GM12872 (cell line): ENCODE data around the gene SERGEF.
A peak's percentile ranks its signal among the peaks of the same experiment; 100 is the strongest.

Source experiments
- TF ChIP-seq, protein P1 (sequence below): IDR thresholded peaks from 3 replicates; pipeline ENCODE4 v1.5.1; 2011; ENCODE audit warnings: low read depth, mild to moderate bottlenecking, low read length, moderate library complexity; ENCODE audit not compliant: insufficient read depth

Gene SERGEF

DNA sequence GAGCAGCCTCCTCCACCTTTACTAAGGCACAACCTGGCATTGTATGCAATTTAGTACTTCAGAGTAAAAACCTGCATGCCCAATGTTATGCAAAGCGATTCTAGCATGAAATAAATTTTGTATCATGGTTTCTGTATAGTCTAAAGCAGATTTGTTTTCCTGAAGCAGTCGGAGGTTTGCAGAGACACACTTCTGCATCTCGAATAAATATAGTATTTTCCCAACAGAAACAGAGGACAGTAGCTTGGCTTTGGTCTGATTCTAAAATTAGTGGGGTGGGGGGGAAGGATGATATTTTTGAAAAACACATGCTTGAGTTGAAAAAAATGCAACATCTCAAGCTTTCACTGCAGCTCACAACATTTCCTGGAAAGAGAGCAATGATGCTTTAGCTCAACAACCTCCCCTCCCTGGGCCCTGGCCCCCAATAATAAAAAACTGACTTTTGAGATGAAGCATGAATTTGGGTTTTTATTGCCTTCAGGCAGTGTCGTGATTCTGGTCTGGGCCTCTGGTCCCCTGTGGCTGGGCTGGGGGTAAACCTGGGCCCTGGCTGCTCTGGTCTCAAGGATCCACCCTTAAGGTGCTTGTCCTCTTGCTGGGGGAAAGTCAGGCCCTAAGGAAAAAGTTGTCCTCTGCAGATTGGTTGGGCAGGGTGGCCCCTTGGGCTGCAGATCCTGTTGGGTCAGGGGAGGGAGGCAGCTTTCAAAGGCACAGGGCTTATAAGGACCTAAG, 230.1 kb downstream of the SERGEF start:
- TF ChIP-seq, protein P1, sequence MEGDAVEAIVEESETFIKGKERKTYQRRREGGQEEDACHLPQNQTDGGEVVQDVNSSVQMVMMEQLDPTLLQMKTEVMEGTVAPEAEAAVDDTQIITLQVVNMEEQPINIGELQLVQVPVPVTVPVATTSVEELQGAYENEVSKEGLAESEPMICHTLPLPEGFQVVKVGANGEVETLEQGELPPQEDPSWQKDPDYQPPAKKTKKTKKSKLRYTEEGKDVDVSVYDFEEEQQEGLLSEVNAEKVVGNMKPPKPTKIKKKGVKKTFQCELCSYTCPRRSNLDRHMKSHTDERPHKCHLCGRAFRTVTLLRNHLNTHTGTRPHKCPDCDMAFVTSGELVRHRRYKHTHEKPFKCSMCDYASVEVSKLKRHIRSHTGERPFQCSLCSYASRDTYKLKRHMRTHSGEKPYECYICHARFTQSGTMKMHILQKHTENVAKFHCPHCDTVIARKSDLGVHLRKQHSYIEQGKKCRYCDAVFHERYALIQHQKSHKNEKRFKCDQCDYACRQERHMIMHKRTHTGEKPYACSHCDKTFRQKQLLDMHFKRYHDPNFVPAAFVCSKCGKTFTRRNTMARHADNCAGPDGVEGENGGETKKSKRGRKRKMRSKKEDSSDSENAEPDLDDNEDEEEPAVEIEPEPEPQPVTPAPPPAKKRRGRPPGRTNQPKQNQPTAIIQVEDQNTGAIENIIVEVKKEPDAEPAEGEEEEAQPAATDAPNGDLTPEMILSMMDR: no peak

DNA sequence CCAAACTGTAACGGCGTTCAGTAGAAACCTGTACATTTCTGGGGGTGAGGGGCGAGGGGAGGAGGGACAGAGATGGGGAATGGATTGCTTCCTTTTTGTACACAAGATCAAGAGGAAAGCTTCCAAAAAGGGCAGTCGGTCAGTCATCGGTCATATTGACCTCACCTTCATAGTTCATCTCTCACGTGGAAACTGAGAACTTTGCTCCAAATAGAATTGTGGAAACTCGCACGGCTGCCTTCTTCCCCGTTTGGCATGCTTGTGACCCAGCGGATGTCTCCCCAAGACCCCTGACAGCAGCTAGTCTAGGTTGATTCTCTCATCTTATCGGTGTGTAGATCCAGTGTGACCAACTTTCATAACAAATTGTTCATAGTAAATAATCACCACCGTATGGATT, 230.7 kb downstream of the SERGEF start:
- TF ChIP-seq, protein P1: no peak

DNA sequence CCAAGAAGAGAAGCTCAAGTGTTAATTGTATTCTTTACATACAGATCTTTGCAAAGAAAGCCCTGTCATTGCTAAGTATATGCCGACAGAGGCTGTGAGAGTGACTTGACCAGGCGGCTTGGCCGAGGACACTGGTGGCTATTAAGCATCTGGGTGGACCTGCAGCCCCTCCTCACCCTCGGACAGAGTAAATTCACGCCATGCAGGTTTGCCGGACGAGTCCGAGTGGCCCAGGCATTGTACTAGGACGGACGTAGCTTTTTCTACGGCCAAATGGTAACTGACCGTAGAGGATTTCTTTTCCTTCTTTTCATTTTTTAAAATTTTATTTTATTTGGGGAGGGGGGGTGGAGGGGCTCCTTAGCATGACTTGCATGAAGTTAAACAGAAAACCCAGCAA, 231.2 kb downstream of the SERGEF start:
- TF ChIP-seq, protein P1: no peak

DNA sequence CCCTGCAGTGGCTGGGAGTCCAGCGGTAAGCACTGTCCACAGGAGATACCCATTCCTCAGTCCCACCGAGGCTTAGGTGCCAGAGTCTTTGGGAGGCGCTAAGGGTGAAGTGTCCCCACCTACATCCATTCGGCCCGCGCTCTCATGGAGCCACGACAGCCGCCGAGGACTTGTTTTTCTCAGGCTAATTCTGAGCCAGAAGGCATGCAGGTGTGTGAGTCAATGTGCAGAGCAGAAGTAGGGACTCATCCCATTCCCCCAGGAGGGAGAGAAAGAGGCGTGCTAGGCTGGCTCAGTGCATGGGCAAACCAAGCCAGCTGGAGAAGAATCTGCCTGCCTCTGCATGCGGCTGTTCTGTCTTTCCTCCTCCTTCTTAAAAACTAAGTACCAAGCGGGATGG, 231.6 kb downstream of the SERGEF start:
- TF ChIP-seq, protein P1: no peak

DNA sequence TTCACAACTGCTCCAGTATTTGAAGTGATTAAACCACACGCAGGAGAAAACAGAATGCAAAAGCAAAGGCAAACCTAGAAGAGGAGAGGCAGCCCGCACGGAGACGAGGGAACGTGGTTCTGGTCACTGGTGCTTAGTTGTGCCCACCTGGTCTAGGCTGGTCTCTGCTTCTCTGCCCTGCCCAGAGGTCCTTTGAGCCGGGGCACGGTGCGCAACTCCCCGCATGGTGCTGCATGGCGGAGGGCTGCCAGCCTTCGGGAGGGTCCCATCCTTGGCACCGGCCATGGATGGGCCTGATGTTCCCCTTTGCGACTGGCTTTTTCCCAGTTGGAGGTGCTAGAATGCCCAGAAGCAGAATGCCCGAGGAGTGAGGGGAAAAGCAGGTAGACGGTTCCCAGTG, 232.2 kb downstream of the SERGEF start:
- TF ChIP-seq, protein P1: no peak

DNA sequence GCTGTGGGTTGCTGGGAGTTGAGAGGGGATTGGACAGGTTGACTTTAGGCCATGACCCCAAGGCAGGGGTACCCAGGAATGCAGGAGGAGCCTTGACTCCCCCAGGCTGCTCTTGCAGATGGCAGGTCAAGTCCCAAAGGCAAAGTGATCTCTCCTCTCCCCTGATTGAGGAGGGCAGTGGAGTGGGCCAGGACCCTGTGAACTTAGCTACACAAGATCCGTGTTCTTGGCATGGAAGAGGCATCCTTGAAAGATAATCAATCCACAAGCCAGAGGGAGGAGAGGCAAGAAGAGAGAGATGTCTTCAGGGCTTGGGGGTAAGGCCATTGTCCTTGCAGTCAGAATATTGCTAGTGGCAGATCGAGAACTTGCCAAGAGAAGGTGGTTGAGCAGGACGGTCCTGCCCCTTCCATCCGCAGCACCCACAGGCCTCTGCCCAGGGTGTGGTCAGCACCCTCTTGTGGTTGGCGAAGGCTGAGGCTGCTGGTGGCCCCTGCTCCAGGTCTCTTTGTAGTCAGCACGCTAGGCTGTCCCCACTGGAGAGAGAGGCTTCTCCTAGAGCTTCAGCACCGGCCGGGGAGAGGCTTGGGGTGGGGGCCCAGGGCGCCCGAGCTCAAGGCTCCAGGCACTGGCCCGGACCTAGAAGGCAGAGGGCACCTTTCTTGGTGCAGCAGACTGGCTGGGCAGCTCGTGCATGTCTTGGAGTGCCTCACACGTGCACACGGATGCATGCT, 232.8 kb downstream of the SERGEF start:
- TF ChIP-seq, protein P1: 0 out of 3 replicates have a peak, but pooled peaks have one; percentile 4

DNA sequence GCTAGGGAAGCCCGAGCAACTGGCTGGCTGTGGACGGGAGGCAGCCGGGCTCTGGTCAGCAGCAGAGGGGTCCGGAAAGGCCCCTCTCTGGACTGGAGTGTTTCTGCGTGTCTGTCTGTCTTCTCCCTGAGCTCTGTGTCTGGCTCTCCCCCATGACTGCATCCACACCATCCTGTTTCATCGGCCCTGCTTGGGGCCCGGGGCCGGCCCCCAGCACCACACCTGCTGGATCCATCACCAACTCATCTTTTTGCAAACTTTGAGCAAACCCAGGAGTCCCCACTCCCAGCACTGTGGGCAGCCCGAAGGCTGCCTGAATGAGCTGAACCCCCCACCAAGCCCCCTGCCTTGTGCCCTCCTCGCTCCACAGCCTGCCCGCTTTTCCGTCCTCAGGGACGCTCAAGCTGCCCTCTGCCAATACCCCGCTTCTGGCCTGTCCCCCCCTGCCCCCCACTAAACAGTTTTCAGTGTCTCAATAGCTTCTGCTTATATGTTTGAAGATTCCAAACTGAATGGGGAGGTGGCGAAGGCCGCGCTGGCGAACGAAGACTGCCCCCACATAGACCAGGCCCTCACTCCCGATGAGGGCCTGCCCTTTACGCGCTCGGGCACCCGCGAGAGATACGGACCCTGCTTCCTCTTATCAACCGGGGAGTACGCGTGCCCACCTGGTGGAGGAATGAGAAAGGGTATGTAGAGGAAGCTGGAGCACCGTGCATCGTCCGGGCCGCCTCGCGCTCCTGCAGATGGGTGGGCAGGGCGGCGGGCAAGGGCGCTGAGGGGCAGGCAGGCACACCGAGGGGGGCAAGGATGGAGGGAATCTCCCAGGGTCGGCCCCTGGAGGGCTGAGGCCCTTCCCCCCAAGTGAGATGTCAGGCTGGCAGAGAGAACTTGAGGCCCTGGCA, 233.6 kb downstream of the SERGEF start:
- TF ChIP-seq, protein P1: no peak
